ENCODE data around the gene SFSWAP. TPM values are rescaled to one million over a fixed set of nuclear protein-coding genes. Genes with fewer than 3 reads are reported as not detected.
"Not testable (repeated sequence)": the region's sequence is repeated elsewhere in the genome, so short reads cannot be mapped to it uniquely, and the experiment has no call there.

Gene SFSWAP
- total RNA-seq, 1 donor from 2014 or later: 81.2 TPM

GRCh38 chr12:131703161-131703560, 7.7 kb upstream of the SFSWAP start:
- Mint-ChIP-seq H3K36me3 (ENCODE audit: unreplicated experiment) (peaks cover 8% of the 10 kb centered on the region), H3K4me1 (ENCODE audit: low read depth, unreplicated experiment) (no peaks in the 10 kb centered on the region), H3K4me3 (ENCODE audit: unreplicated experiment) (no peak overlapping the region), H3K9me3 (ENCODE audit: unreplicated experiment) (peaks cover 3% of the 10 kb centered on the region), H3K27me3 (ENCODE audit: unreplicated experiment) (peaks cover 2% of the 10 kb centered on the region), H3K27ac (ENCODE audit: unreplicated experiment) (no peak overlapping the region)
- DNase-seq: no peak
- TF ChIP-seq, protein P1, sequence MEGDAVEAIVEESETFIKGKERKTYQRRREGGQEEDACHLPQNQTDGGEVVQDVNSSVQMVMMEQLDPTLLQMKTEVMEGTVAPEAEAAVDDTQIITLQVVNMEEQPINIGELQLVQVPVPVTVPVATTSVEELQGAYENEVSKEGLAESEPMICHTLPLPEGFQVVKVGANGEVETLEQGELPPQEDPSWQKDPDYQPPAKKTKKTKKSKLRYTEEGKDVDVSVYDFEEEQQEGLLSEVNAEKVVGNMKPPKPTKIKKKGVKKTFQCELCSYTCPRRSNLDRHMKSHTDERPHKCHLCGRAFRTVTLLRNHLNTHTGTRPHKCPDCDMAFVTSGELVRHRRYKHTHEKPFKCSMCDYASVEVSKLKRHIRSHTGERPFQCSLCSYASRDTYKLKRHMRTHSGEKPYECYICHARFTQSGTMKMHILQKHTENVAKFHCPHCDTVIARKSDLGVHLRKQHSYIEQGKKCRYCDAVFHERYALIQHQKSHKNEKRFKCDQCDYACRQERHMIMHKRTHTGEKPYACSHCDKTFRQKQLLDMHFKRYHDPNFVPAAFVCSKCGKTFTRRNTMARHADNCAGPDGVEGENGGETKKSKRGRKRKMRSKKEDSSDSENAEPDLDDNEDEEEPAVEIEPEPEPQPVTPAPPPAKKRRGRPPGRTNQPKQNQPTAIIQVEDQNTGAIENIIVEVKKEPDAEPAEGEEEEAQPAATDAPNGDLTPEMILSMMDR (IDR thresholded peaks at IDR 0.05; ENCODE audit: partially characterized antibody, unreplicated experiment): no peak

DNA sequence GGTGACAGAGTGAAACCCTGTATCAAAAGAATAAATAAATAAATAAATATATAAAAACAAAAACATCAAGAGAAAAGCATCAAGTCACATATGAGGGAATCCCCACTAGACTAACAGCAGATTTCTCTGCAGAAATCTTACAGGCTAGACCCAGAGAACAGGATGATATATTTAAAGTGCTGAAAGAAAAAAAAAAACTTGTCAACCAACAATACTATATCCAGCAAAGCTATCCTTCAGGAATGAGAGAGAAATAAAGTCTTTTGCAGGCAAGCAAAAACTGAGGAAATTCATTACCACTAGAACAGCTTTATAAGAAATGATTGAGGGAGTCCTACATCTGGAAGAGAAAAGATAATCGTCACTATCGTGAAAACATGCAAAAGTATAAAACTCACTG, 6.4 kb upstream of the SFSWAP start:
- H3K27me3 Mint-ChIP-seq (ENCODE audit: unreplicated experiment): peaks cover 2% of the 10 kb centered on the region
- H3K9me3 Mint-ChIP-seq (ENCODE audit: unreplicated experiment): peaks cover 3% of the 10 kb centered on the region
- H3K4me3 Mint-ChIP-seq (ENCODE audit: unreplicated experiment): no peak overlapping the region
- DNase-seq: no peak
- TF ChIP-seq, protein P1 (IDR thresholded peaks at IDR 0.05; ENCODE audit: partially characterized antibody, unreplicated experiment): no peak
- peaks cover 8% of the 10 kb centered on the region for H3K36me3 Mint-ChIP-seq (ENCODE audit: unreplicated experiment)
- no peaks in the 10 kb centered on the region for H3K4me1 Mint-ChIP-seq (ENCODE audit: low read depth, unreplicated experiment)
- no peak overlapping the region for H3K27ac Mint-ChIP-seq (ENCODE audit: unreplicated experiment)

DNA sequence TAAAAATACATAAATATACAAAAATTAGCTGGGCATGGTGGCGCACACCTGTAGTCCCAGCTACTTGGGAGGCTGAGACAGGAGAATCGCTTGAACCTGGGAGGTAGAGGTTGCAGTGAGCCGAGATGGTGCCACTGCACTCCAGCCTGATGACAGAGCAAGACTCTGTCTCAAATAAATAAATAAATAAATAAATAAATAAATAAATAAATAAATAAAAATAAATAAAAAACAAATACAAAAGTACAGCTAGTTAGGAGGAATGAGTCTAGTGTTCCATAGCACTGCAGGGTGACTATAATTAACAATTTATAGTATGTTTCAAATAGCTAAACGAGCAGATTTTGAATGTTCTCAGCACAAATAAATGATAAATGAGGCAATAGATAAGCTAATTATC, 4.2 kb upstream of the SFSWAP start:
- not testable (repeated sequence) for H3K36me3 Mint-ChIP-seq (ENCODE audit: unreplicated experiment); H3K27ac Mint-ChIP-seq (ENCODE audit: unreplicated experiment); H3K4me3 Mint-ChIP-seq (ENCODE audit: unreplicated experiment); DNase-seq; H3K27me3 Mint-ChIP-seq (ENCODE audit: unreplicated experiment); H3K9me3 Mint-ChIP-seq (ENCODE audit: unreplicated experiment); H3K4me1 Mint-ChIP-seq (ENCODE audit: low read depth, unreplicated experiment)

DNA sequence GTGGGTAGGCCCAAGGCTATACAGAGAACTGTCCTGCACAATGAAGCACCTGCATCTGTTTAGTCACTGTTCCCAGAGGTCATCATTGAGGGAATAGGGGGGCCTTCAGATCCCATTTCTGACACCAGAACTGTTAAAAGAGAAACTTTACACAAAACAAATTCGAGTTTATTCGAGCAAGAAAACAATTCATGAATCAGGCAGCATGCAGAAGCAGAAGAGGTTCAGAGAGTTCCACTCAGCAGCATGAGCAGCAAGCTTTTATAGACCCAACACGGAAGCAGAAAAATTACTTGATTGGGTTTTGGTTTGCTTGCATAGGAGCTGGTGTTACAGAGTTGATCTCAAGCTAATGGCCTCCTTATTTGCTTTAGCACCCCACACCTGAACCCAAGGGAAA, 1.7 kb upstream of the SFSWAP start:
- Mint-ChIP-seq H3K36me3 (ENCODE audit: unreplicated experiment) (no peaks in the 10 kb centered on the region), H3K27me3 (ENCODE audit: unreplicated experiment) (peaks cover 8% of the 10 kb centered on the region), H3K27ac (ENCODE audit: unreplicated experiment) (no peak overlapping the region), H3K9me3 (ENCODE audit: unreplicated experiment) (peaks cover 15% of the 10 kb centered on the region), H3K4me3 (ENCODE audit: unreplicated experiment) (peak overlapping the region; percentile 95), H3K4me1 (ENCODE audit: low read depth, unreplicated experiment) (peaks cover 9% of the 10 kb centered on the region)
- TF ChIP-seq, protein P1 (IDR thresholded peaks at IDR 0.05; ENCODE audit: partially characterized antibody, unreplicated experiment): no peak
- no peak for DNase-seq

DNA sequence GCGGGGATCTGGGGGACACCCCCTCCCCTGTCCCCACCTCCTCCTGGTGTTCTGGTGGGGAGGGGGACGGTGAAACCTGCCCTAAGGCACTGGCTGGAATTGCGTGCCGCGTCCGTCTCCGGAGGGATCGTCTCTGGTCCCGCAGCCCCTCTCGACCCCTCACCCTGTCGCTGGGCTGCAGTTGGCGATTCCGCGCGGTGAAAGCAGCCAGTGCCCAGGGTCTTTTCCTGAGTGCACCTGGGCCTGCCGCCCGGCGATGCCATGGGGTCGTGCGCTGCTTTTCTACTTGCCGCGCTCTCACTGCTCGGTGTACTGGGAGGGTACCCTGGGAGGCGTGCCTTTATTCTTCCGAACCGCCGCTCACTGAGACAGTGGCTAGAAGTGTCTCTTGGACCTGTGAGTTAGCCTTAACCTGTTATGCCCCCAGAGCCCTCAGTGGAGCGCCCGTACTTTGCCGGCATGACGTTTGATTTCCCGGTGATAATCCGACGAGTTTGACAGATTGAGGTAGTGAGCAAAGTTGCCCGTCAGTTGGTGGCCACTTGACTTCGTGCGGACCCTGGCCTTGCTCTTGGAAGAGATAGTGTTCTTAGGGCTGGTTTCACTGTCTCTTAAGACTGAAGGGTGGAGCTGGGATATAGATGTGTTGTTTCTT, 788 bp downstream of the SFSWAP start:
- H3K27me3 Mint-ChIP-seq (ENCODE audit: unreplicated experiment): peaks cover 8% of the 10 kb centered on the region
- H3K9me3 Mint-ChIP-seq (ENCODE audit: unreplicated experiment): peaks cover 13% of the 10 kb centered on the region
- DNase-seq: no peak
- peaks cover 9% of the 10 kb centered on the region for H3K4me1 Mint-ChIP-seq (ENCODE audit: low read depth, unreplicated experiment)
- TF ChIP-seq, protein P1 (IDR thresholded peaks at IDR 0.05; ENCODE audit: partially characterized antibody, unreplicated experiment): no peak
- H3K27ac Mint-ChIP-seq (ENCODE audit: unreplicated experiment): peak overlapping the region; percentile 97
- no peaks in the 10 kb centered on the region for H3K36me3 Mint-ChIP-seq (ENCODE audit: unreplicated experiment)
- peak overlapping the region; percentile 95 for H3K4me3 Mint-ChIP-seq (ENCODE audit: unreplicated experiment)

Measured in glutamatergic neuron (in vitro differentiated cells).